Right cardiac atrium (tissue), 5 donors: ENCODE data around the gene SERP2. TPM values are rescaled to one million over a fixed set of nuclear protein-coding genes. Genes with fewer than 3 reads are reported as not detected.

Experiments used
- ATAC-seq, 2 donors: fragments of 200-7000 bp; cut with Tn5 transposase; one replicate each; pipeline versions ENCODE4 v1.8.0 to v1.9.1; 2020; ENCODE audit warnings: moderate library complexity in 2 of 2, mild to moderate bottlenecking in 1 of 2
- DNase-seq, 3 donors: peaks; one replicate each; pipeline ENCODE4 v3.0.0-alpha.2; 2020
- H3K27ac ChIP-seq: one replicate; pipeline ENCODE4 v1.5.1; 2013; ENCODE audit warnings: mild to moderate bottlenecking, low read length, control low read depth, moderate library complexity
- H3K27me3 ChIP-seq: one replicate; pipeline ENCODE4 v1.6.1; 2013; ENCODE audit not compliant: control insufficient read depth, insufficient read depth
- H3K4me1 ChIP-seq: one replicate; pipeline ENCODE4 v1.6.1; 2013; ENCODE audit warnings: low read length; ENCODE audit not compliant: control insufficient read depth, insufficient read depth
- H3K4me3 ChIP-seq: one replicate; pipeline ENCODE4 v1.5.1; 2013; ENCODE audit warnings: low read length, control low read depth
- H3K9me3 ChIP-seq: one replicate; pipeline ENCODE4 v1.6.1; 2013; ENCODE audit warnings: low read length; ENCODE audit not compliant: control insufficient read depth
- WGBS: extraction: QIAGEN DNeasy Blood & Tissue Kit; methylation state at CpG from one replicate; pipeline ENCODE4 v1.1.7; 2013; 5-methylcytosine and 5-hydroxymethylcytosine counted together
- intact Hi-C, 4 donors: fragments of 100-400 bp; cut with DNase I; formaldehyde crosslinking; loops; one replicate each; pipeline versions ENCODE4 v1.11.0 to v1.14.0; 2022 to 2023
- polyA plus RNA-seq: library from polyadenylated mRNA; stranded (reverse); fragments of 200-250 nt; gene quantifications from one replicate; pipeline ENCODE4 v1.2.3, GENCODE V29; 2013
- total RNA-seq, 4 donors: library from RNA; stranded (reverse); fragmentation: NEBNext Ultra II Directional; extraction: Animal tissue kit (Norgen Biotek cat#: 25700); gene quantifications; one replicate each; pipeline ENCODE4 v1.2.1, GENCODE V29; 2021
- donor health status: healthy with polysubstance abuse.
- donor health status: DM: no; HTN: yes; CAD: no.
- donor health status: DM: no; HTN: no; CAD: no.
- donor health status: DM: no; HTN: yes; CAD: no; lungs with severe emphysema.
- donor health status: DM: yes; HTN: yes; CAD: no.

The SERP2 gene
- total and polyA plus RNA-seq, 5 donors = 19.4 to 36.2 (median 26.7) TPM

DNA sequence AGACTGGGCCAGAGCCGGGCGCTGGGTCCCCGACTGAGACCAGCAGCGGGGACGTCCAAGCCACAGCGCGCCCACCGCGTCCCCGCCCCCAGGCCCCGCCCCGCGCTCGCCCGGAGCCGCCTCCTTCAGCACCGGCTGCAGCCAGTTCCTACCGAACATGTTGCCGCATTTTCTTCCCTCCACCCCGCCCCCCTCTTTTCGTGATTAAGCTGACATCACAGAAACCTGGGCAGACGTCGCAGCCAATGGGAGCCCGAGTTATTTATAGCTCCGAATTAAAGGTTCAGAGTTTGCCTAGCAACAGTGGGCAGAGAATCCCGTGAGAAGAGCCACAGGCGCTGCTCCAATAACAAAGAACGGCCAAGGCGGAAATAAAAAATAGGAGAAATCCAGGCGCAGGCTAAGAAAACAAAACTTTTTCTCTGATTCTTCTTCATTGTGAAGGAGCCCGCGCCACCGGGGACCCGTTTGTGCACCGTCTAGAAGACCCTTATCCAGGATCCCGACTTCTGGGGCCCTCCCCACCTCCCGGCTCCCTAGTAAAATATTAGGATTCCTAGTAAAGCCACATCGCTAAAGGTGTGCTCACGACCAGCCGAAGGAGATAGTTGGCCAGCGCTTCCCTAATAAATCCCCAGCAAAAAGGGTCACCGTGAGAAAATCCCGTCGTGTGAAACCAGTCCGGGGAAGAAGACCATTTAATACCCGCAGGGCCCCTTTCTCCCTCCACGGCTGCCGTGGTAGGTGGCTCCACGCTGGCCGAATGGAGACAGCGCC lies 61.7 kb downstream of the SERP2 start:
- under 1% methylated on average over 51 of the region's 51 CpGs for WGBS
- Histone ChIP-seq H3K9me3 (no peaks in the 10 kb centered on the region), H3K27ac (peak overlapping the region; percentile 93), H3K4me1 (peaks cover 2% of the 10 kb centered on the region), H3K27me3 (no peaks in the 10 kb centered on the region), H3K4me3 (peak overlapping the region; percentile 85)
- peak; percentile 95 to 97 (median 96) for DNase-seq
- ATAC-seq = peak; percentile 84 to 87
- intact Hi-C loops = loop anchor here (5.0 to 10.0 kb wide), 10 partner anchors 51 to 528 kb away; no protein-coding TSS in a partner anchor

GRCh38 chr13:44435919-44436510 lies 62.4 kb downstream of the SERP2 start:
- peak overlapping the region; percentile 85 for H3K4me3 ChIP-seq
- H3K27ac ChIP-seq = peak overlapping the region; percentile 93
- H3K9me3 ChIP-seq = no peaks in the 10 kb centered on the region
- under 1% methylated on average over 9 of the region's 9 CpGs for WGBS
- DNase-seq = no peak
- intact Hi-C loops = loop anchor here (2.0 to 10.0 kb wide), 11 partner anchors 51 to 529 kb away; no protein-coding TSS in a partner anchor
- H3K27me3 ChIP-seq = no peaks in the 10 kb centered on the region
- ATAC-seq = no peak
- peaks cover 2% of the 10 kb centered on the region for H3K4me1 ChIP-seq

DNA sequence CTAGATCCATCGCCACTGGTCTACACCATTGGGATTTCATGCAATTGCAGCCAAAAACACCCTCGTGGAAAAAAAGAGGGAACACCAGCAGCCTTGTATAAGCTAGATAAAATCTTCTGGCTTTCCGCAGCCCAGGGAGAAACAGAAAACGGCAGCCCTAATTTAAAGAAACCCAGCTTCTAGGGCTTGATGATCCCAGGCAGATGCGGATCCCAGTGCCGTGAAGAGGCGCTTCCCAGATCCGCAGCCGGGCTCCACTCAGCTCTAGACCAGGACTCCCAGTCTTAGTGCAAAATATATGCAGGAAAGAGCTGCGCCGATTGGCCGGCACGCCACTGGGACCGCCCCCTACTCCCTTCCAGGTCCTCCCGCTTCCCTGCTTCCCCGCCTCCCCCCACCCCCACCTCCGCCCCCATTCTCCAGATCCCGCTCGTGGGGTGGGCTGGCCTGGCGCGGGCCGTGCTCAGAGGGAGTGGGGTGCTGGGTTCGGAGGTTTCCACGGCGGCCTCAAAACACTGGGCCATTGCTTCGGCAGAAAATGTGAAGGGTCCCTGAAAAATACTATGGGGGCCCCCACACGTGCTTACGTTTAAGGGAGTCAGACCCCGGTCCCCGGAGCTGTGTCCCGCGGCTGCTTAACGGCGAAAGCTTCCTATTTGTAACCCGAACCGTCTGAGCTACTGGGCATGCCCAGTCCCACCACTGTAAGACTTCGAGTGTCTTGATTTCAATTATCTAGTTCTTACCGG lies 63.1 kb downstream of the SERP2 start:
- peak overlapping the region; percentile 85 for H3K4me3 ChIP-seq
- peaks cover 2% of the 10 kb centered on the region for H3K4me1 ChIP-seq
- no peaks in the 10 kb centered on the region for H3K27me3 ChIP-seq
- intact Hi-C loops = loop anchor here (2.0 to 10.0 kb wide), 11 partner anchors 52 to 530 kb away; no protein-coding TSS in a partner anchor
- ATAC-seq = peak; percentile 94 to 95
- no peaks in the 10 kb centered on the region for H3K9me3 ChIP-seq
- peak overlapping the region; percentile 97 for H3K27ac ChIP-seq
- peak; percentile 93 to 97 (median 97) for DNase-seq
- under 1% methylated on average over 38 of the region's 38 CpGs for WGBS

DNA sequence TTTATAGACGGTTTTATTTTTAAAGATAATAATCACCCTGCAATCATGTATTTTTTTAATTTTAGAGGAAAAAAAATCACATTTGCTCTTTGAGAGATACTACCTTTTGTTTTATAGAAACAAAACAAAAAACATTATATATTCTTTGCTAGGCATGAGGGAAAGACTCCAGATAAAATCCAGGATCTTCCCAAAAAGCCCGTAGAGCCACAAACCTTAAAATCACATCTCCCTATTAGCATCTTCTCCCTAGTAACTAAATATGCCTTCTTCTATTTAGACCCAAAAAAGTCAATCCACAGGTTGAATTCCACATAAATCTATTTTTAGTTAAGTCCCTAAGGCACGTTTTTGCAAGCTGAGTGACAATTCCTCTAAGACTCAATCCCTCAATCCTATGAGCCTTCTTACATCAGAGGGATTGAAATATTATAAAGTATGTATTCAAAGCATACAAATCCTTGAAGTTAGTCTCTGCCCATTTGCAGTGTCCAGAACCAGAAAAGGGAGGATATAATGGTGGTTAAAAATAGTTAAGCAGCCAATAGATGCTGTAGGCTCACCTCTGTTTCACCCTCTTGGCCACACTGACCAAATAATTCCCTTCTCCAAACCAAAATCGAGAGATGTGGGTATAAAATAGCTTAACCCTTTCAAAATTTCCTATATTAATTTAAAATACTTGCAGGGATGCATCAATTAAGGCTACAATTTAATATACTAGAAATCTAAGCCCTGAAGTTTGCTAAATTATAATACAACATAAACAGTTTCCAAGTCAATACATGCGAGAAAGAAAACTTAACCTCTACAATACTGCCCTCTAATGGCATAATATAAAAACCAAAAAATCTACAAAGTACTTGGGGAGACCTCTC lies 64.0 kb downstream of the SERP2 start:
- DNase-seq = no peak
- peak overlapping the region; percentile 85 for H3K4me3 ChIP-seq
- ATAC-seq = no peak
- WGBS = 4% methylated on average over 5 of the region's 5 CpGs
- H3K27me3 ChIP-seq = no peaks in the 10 kb centered on the region
- H3K4me1 ChIP-seq = peaks cover 2% of the 10 kb centered on the region
- H3K27ac ChIP-seq = peak overlapping the region; percentile 97
- intact Hi-C loops = loop anchor here (2.0 to 10.0 kb wide), 11 partner anchors 53 to 531 kb away; no protein-coding TSS in a partner anchor
- H3K9me3 ChIP-seq = no peaks in the 10 kb centered on the region

DNA sequence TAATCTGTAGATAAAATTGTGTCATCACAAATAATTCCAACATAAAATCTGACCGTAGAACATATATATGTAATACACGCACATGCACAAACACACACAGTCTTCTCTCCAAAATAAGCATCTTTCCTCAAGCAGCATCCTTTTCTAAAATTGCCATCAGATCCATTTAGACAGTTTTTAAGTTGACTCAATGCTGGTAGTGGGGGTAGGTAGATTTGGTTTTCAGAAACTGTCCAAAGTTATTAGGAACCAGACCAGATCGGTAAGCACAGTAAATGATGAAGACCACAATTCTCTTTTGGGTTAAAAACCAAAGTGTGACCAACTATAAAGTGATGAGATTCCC lies 64.6 kb downstream of the SERP2 start:
- H3K4me1 ChIP-seq = peaks cover 2% of the 10 kb centered on the region
- H3K4me3 ChIP-seq = no peak overlapping the region
- no peak overlapping the region for H3K27ac ChIP-seq
- DNase-seq (no peak), ATAC-seq (no peak)
- intact Hi-C loops = loop anchor here (5.0 to 10.0 kb wide), 10 partner anchors 53 to 531 kb away; no protein-coding TSS in a partner anchor
- H3K27me3 ChIP-seq = no peaks in the 10 kb centered on the region
- H3K9me3 ChIP-seq = no peaks in the 10 kb centered on the region
- 9% methylated on average over 3 of the region's 3 CpGs for WGBS

- no peak overlapping the region for H3K4me3 ChIP-seq
- no peaks in the 10 kb centered on the region for H3K4me1 ChIP-seq
- intact Hi-C loops = loop anchor here (5.0 to 10.0 kb wide), 11 partner anchors 55 to 535 kb away; no protein-coding TSS in a partner anchor
- H3K27me3 ChIP-seq = no peaks in the 10 kb centered on the region
- 47% methylated on average over 4 of the region's 4 CpGs for WGBS
- H3K9me3 ChIP-seq = no peaks in the 10 kb centered on the region
- DNase-seq = no peak
- ATAC-seq = no peak
- H3K27ac ChIP-seq = no peak overlapping the region
Observed at GRCh38 chr13:44439452-44440024, 65.9 kb downstream of the SERP2 start.

DNA sequence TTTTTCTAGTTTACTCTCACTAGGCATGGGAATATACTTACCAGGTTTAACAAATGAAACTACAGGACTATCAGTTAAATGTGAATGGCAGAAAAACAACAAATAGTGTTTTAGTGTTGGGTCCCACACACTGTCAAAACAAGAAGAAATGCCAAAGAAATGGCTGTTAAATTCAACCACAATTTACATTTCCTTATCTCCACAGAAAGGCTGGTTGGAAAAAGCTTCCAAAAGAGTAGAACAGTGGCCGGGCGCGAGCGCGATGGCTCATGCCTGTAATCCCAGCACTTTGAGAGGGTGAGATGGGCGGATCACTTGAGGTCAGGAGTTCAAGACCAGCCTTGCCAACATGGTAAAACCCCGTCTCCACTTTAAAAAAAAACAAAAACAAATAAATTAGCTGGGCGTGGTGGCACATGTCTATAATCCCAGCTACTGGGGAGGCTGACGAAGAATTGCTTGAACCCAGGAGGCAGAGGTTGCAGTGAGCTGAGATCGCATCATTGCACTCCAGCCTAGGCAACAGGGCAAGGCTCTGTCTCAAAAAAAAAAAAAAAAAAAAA lies 66.5 kb downstream of the SERP2 start:
- Histone ChIP-seq H3K9me3 (no peaks in the 10 kb centered on the region), H3K27ac (no peak overlapping the region), H3K4me1 (no peaks in the 10 kb centered on the region), H3K27me3 (no peaks in the 10 kb centered on the region), H3K4me3 (no peak overlapping the region)
- intact Hi-C loops = loop anchor here in 1 of 4 donors (10.0 kb wide), 1 partner anchor 535 kb away; no protein-coding TSS in a partner anchor
- 88% methylated on average over 10 of the region's 10 CpGs for WGBS
- DNase-seq = no peak
- no peak for ATAC-seq

Other genes starting within 250 kb of the SERP2 start
- gene TSC22D1, start 202.5 kb downstream of the SERP2 start, total RNA-seq = 100 to 1,000 TPM in 3 of 4 donors, 10 to 100 TPM in 1; 90.8 to 163 (median 138) TPM
- 112 TPM for gene TSC22D1, start 202.5 kb downstream of the SERP2 start, polyA plus RNA-seq